GM12878 (cell line): ENCODE data around the gene CIPC. TPM values are rescaled to one million over a fixed set of nuclear protein-coding genes. Genes with fewer than 3 reads are reported as not detected.

Experiments used
- ATF7 ChIP-seq: fragments of 450-650 bp; IDR thresholded peaks from 2 replicates; pipeline ENCODE4 v1.6.1; 2016; ENCODE audit warnings: low read depth, mild to moderate bottlenecking
- IKZF2 ChIP-seq, 2 experiments: fragments of 450-650 bp; IDR thresholded peaks; 2 replicates each; pipeline ENCODE4 v1.6.1; 2017; ENCODE audit warnings: mild to moderate bottlenecking in 2 of 2, moderate library complexity in 2 of 2
- KAT2A ChIP-seq: conservative IDR thresholded peaks from 2 replicates; pipeline ENCODE4 v1.6.1; 2011; ENCODE audit warnings: low read depth, low read length; ENCODE audit not compliant: control insufficient read depth
- NR2C2 ChIP-seq: IDR thresholded peaks from 2 replicates; pipeline ENCODE4 v1.6.1; 2011; ENCODE audit warnings: borderline replicate concordance, low read depth; ENCODE audit not compliant: control insufficient read depth, insufficient read length
- ZNF24 ChIP-seq: fragments of 450-650 bp; IDR thresholded peaks from 2 replicates; pipeline ENCODE4 v1.6.1; 2017; ENCODE audit warnings: antibody characterized with exemption, mild to moderate bottlenecking
- polyA plus RNA-seq, 11 experiments: library from polyadenylated mRNA; depleted of rRNA in 4 of 11; unstranded in 6 of 11; stranded (reverse) in 5 of 11; fragments of >200 nt; fragmentation: Nextera tagmentation in 4 of 11; fragmentation: Illumina TruSeq in 1 of 11; extraction: Ambion mirVana in 4 of 11; extraction: Trizol in 1 of 11; gene quantifications; 1 replicate in 1 of 11; 2 replicates in 10 of 11; pipeline versions ENCODE4 v1.2.1 to v1.2.3, GENCODE V29; 2011 to 2016; ENCODE audit warnings: inconsistent platforms in 2 of 11, missing spikeins in 2 of 11, low read depth in 1 of 11
- total RNA-seq, 4 experiments: library from RNA; depleted of rRNA in 3 of 4; stranded (reverse); fragments of >200 nt in 3 of 4; fragmentation: Illumina TruSeq in 1 of 4; extraction: Trizol in 1 of 4; gene quantifications; 2 replicates each; pipeline versions ENCODE4 v1.2.1 to v1.2.3, GENCODE V29; 2013 to 2021
- TF ChIP-seq, protein P1 (sequence below): fragments of 150-350 bp; IDR thresholded peaks from 2 replicates; pipeline ENCODE4 v1.6.1; 2014; ENCODE audit warnings: mild to moderate bottlenecking, low read depth, low read length
- TF ChIP-seq, protein P2 (sequence below): fragments of 450-650 bp; IDR thresholded peaks from 2 replicates; pipeline ENCODE4 v1.6.1; 2017; ENCODE audit warnings: low read depth, mild to moderate bottlenecking, moderate library complexity

Gene CIPC
- total and polyA plus RNA-seq, 10 of the 15 experiments (the other 5 are each of a cell fraction or from before 2014, with no cell fraction given): 5.6 to 29.5 (median 16.5) TPM

DNA sequence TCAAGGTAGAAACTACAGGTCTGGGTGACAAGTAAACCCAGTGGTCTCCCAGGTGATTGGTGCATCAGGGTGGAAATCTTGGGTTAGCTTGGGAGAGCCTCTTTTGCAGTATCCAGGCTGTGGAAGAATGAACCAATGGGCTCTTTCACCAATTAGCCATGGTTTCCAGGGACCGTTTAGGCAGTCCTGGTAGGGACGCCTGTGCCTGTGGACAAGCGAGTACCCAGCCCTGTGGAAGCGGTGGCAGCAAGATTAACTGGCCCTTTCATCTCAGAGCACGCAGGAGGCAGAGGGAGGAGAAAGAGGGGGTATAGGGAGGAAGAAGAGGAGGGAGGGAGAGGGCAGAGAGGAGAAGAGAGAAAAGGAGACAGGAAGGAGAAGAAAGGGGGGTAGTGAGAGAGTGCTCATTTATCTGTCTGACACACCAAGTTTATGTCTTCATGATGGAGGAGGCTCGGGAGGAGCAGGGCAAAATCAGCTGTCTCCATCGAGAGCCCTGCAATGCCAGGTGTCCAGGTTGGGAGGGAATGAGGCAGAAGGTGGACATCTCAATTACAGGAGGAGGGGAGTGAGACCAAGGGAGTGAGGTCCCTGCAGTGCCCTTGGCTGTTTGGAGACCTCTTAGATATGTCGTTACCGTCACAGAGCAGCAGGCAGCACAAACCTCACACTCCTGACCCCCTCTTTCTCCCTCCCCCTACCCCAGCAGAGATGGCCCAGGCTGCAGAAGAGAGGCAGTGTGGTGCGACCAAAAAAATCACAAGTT, 48.1 kb downstream of the CIPC start (continued):
- TF ChIP-seq, protein P1, sequence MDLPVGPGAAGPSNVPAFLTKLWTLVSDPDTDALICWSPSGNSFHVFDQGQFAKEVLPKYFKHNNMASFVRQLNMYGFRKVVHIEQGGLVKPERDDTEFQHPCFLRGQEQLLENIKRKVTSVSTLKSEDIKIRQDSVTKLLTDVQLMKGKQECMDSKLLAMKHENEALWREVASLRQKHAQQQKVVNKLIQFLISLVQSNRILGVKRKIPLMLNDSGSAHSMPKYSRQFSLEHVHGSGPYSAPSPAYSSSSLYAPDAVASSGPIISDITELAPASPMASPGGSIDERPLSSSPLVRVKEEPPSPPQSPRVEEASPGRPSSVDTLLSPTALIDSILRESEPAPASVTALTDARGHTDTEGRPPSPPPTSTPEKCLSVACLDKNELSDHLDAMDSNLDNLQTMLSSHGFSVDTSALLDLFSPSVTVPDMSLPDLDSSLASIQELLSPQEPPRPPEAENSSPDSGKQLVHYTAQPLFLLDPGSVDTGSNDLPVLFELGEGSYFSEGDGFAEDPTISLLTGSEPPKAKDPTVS: no peak
- TF ChIP-seq, protein P2, sequence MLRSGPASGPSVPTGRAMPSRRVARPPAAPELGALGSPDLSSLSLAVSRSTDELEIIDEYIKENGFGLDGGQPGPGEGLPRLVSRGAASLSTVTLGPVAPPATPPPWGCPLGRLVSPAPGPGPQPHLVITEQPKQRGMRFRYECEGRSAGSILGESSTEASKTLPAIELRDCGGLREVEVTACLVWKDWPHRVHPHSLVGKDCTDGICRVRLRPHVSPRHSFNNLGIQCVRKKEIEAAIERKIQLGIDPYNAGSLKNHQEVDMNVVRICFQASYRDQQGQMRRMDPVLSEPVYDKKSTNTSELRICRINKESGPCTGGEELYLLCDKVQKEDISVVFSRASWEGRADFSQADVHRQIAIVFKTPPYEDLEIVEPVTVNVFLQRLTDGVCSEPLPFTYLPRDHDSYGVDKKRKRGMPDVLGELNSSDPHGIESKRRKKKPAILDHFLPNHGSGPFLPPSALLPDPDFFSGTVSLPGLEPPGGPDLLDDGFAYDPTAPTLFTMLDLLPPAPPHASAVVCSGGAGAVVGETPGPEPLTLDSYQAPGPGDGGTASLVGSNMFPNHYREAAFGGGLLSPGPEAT: no peak
- TF ChIP-seq KAT2A: no peak
- no peak for TF ChIP-seq NR2C2
- TF ChIP-seq ATF7: no peak
- no peak for TF ChIP-seq ZNF24
- TF ChIP-seq IKZF2 (IDR thresholded peaks at IDR 0.05): no peak
- TF ChIP-seq, all 136 proteins: peak for 0
